Gastroesophageal sphincter (tissue), 4 donors: ENCODE results near the gene ERO1B. TPM values are rescaled to one million over a fixed set of nuclear protein-coding genes. Genes with fewer than 3 reads are reported as not detected.

ENCODE experiments used
- ATAC-seq: fragments of 150-250 bp; one replicate; pipeline ENCODE4 v1.9.1; 2016; ENCODE audit warnings: mild to moderate bottlenecking, moderate library complexity
- H3K27ac ChIP-seq, 4 donors: fragments of 200-600 bp; sonication (generic) in 3 of 4; 1 replicate in 3 of 4; 2 replicates in 1 of 4; pipeline ENCODE4 v1.5.1; 2016 to 2019
- H3K27me3 ChIP-seq: fragments of 200-600 bp; sonication (generic); one replicate; pipeline ENCODE4 v1.5.1; 2019
- H3K36me3 ChIP-seq, 2 donors: fragments of 200-600 bp; sonication (generic); one replicate each; pipeline ENCODE4 v1.5.1; 2019; ENCODE audit warnings: control low read depth in 1 of 2
- H3K4me1 ChIP-seq, 3 donors: fragments of 200-600 bp; sonication (generic); 1 replicate in 2 of 3; 2 replicates in 1 of 3; pipeline ENCODE4 v1.5.1; 2016 to 2019; ENCODE audit warnings: control low read depth in 2 of 3
- H3K4me3 ChIP-seq, 2 donors: fragments of 200-600 bp; sonication (generic); one replicate each; pipeline ENCODE4 v1.5.1; 2019; ENCODE audit warnings: mild to moderate bottlenecking in 1 of 2, moderate library complexity in 1 of 2
- H3K9me3 ChIP-seq, 3 donors: fragments of 200-600 bp; sonication (generic); one replicate each; pipeline ENCODE4 v1.5.1; 2017 to 2019; ENCODE audit warnings: control low read depth in 2 of 3
- CTCF ChIP-seq, 4 experiments: fragments of 200-600 bp in 2 of 4; fragments of 450-650 bp in 2 of 4; sonication (generic) in 1 of 4; IDR thresholded peaks; one replicate each; pipeline ENCODE4 v1.5.1; 2017 to 2019; ENCODE audit warnings: antibody characterized with exemption in 4 of 4, mild to moderate bottlenecking in 2 of 4, moderate library complexity in 2 of 4
- EP300 ChIP-seq: sonication (generic); formaldehyde crosslinking; IDR thresholded peaks from one replicate; pipeline ENCODE4 v1.6.1; 2017; ENCODE audit warnings: antibody characterized with exemption, mild to moderate bottlenecking
- POLR2A ChIP-seq, 2 donors: fragments of 450-650 bp; IDR thresholded peaks; one replicate each; pipeline ENCODE4 v1.6.1; 2017; ENCODE audit warnings: antibody characterized with exemption in 2 of 2, mild to moderate bottlenecking in 2 of 2, moderate library complexity in 1 of 2
- POLR2AphosphoS5 ChIP-seq: sonication (generic); formaldehyde crosslinking; IDR thresholded peaks from one replicate; pipeline ENCODE4 v1.6.1; 2017; ENCODE audit warnings: antibody characterized with exemption
- WGBS, 2 donors: methylation state at CpG; one replicate each; pipeline ENCODE4 v1.1.5; 2018; ENCODE audit warnings: low coverage in 1 of 2; 5-methylcytosine and 5-hydroxymethylcytosine counted together
- total RNA-seq, 4 donors: library from RNA; depleted of rRNA; stranded (reverse); fragments of >200 nt; gene quantifications; one replicate each; pipeline ENCODE4 v1.1.0, GENCODE V29; 2016

Gene ERO1B
- total RNA-seq, 4 donors from 2014 or later = 7.3 to 13.5 (median 9.3) TPM

GRCh38 chr1:236322566-236323409 lies 41.0 kb upstream of the ERO1B start:
- WGBS, 2 donors = 0% methylated on average over 1 of the region's 1 CpG
- no peak for ATAC-seq
- no peak overlapping the region for H3K4me3 ChIP-seq
- TF ChIP-seq CTCF (IDR thresholded peaks at IDR 0.05) = no peak
- H3K27me3 ChIP-seq = no peaks in the 10 kb centered on the region
- H3K27ac ChIP-seq = no peak overlapping the region
- peaks cover 0 to 26% (median 2%) of the 10 kb centered on the region in 3 donors for H3K9me3 ChIP-seq
- H3K4me1 ChIP-seq = no peaks in the 10 kb centered on the region
- H3K36me3 ChIP-seq = no peaks in the 10 kb centered on the region

- no peak overlapping the region for H3K4me3 ChIP-seq
- peaks cover 0 to 26% (median 2%) of the 10 kb centered on the region in 3 donors for H3K9me3 ChIP-seq
- H3K36me3 ChIP-seq = no peaks in the 10 kb centered on the region
- H3K4me1 ChIP-seq = no peaks in the 10 kb centered on the region
- no peaks in the 10 kb centered on the region for H3K27me3 ChIP-seq
- WGBS, 2 donors = 79 to 83% methylated on average over 4 to 5 of the region's 5 CpGs
- no peak overlapping the region for H3K27ac ChIP-seq
- no peak for ATAC-seq
- no peak for TF ChIP-seq POLR2AphosphoS5
Observed at GRCh38 chr1:236321101-236321500, 39.3 kb upstream of the ERO1B start.

- H3K27ac ChIP-seq = no peak overlapping the region
- no peak for ATAC-seq
- TF ChIP-seq EP300 (no peak), CTCF (IDR thresholded peaks at IDR 0.05) (no peak), POLR2AphosphoS5 (no peak), POLR2A (IDR thresholded peaks at IDR 0.05) (no peak)
- H3K27me3 ChIP-seq = no peaks in the 10 kb centered on the region
- no peaks in the 10 kb centered on the region for H3K36me3 ChIP-seq
- WGBS, 2 donors = 64 to 70% methylated on average over 1 of the region's 1 CpG
- peaks cover 0 to 26% (median 2%) of the 10 kb centered on the region in 3 donors for H3K9me3 ChIP-seq
- no peak overlapping the region for H3K4me3 ChIP-seq
- H3K4me1 ChIP-seq = no peaks in the 10 kb centered on the region
Observed at GRCh38 chr1:236320671-236321070, 38.9 kb upstream of the ERO1B start.

- Histone ChIP-seq H3K4me1 (no peaks in the 10 kb centered on the region), H3K36me3 (no peaks in the 10 kb centered on the region), H3K27me3 (no peaks in the 10 kb centered on the region), H3K4me3 (no peak overlapping the region), H3K27ac (no peak overlapping the region), H3K9me3 (peaks cover 0 to 26% (median 2%) of the 10 kb centered on the region in 3 donors)
- TF ChIP-seq EP300 (no peak), POLR2A (IDR thresholded peaks at IDR 0.05) (no peak), CTCF (IDR thresholded peaks at IDR 0.05) (no peak), POLR2AphosphoS5 (no peak)
- WGBS, 2 donors = 40 to 71% methylated on average over 1 of the region's 1 CpG
- ATAC-seq = no peak
Observed at GRCh38 chr1:236320214-236320613, 38.5 kb upstream of the ERO1B start.

GRCh38 chr1:236316437-236316836 lies 34.7 kb upstream of the ERO1B start:
- no peak for ATAC-seq
- H3K27me3 ChIP-seq = no peaks in the 10 kb centered on the region
- H3K4me1 ChIP-seq = no peaks in the 10 kb centered on the region
- no peak overlapping the region for H3K4me3 ChIP-seq
- 85 to 95% methylated on average over 2 of the region's 2 CpGs for WGBS, 2 donors
- TF ChIP-seq POLR2AphosphoS5 = no peak
- no peak for TF ChIP-seq EP300
- no peak for TF ChIP-seq CTCF (IDR thresholded peaks at IDR 0.05)
- TF ChIP-seq POLR2A (IDR thresholded peaks at IDR 0.05) = no peak
- H3K27ac ChIP-seq = no peak overlapping the region
- no peaks in the 10 kb centered on the region for H3K9me3 ChIP-seq
- H3K36me3 ChIP-seq = no peaks in the 10 kb centered on the region
